Osteoblast (primary cell): ENCODE results near the gene FABP3. TPM values are rescaled to one million over a fixed set of nuclear protein-coding genes. Genes with fewer than 3 reads are reported as not detected.

Source experiments
- DNase-seq: peaks from one replicate; pipeline ENCODE4 v3.0.0; 2011; ENCODE audit warnings: low spot score, mixed read lengths; ENCODE audit not compliant: insufficient read length; ENCODE audit errors: missing footprints
- H2AFZ ChIP-seq: 2 replicates; pipeline ENCODE4 v1.6.0; 2011; ENCODE audit warnings: mild to moderate bottlenecking, low read length
- H3K27ac ChIP-seq: 2 replicates; pipeline ENCODE4 v1.5.1; 2011; ENCODE audit warnings: mild to moderate bottlenecking, low read depth, low read length, moderate library complexity
- H3K27me3 ChIP-seq: 2 replicates; pipeline ENCODE4 v1.6.0; 2012; ENCODE audit warnings: mild to moderate bottlenecking, control low read depth, inconsistent platforms, low read length, moderate library complexity; ENCODE audit not compliant: insufficient read depth
- H3K36me3 ChIP-seq: 2 replicates; pipeline ENCODE4 v1.5.1; 2011; ENCODE audit warnings: mild to moderate bottlenecking, low read length, control low read depth, moderate library complexity; ENCODE audit not compliant: insufficient read depth
- H3K4me1 ChIP-seq: 2 replicates; pipeline ENCODE4 v1.5.1; 2011; ENCODE audit warnings: mild to moderate bottlenecking, low read length, control low read depth, moderate library complexity; ENCODE audit not compliant: insufficient read depth
- H3K4me2 ChIP-seq: 2 replicates; pipeline ENCODE4 v1.6.0; 2011; ENCODE audit warnings: mild to moderate bottlenecking, low read length; ENCODE audit not compliant: insufficient read depth
- H3K4me3 ChIP-seq: fragments of 200-600 bp; sonication (generic); 3 replicates; pipeline ENCODE4 v1.5.1; 2012; ENCODE audit warnings: mild to moderate bottlenecking, low read length, inconsistent platforms; ENCODE audit not compliant: insufficient read depth
- H3K79me2 ChIP-seq: 2 replicates; pipeline ENCODE4 v1.6.0; 2012; ENCODE audit warnings: mild to moderate bottlenecking, low read length, control low read depth, inconsistent platforms; ENCODE audit not compliant: insufficient read depth
- H3K9me3 ChIP-seq: 2 replicates; pipeline ENCODE4 v1.5.1; 2011; ENCODE audit warnings: low read depth, low read length, control low read depth
- H4K20me1 ChIP-seq: 2 replicates; pipeline ENCODE4 v1.6.0; 2012; ENCODE audit warnings: mild to moderate bottlenecking, low read length, control low read depth; ENCODE audit not compliant: insufficient read depth
- CTCF ChIP-seq: IDR thresholded peaks from 2 replicates; pipeline ENCODE4 v1.5.1; 2011; ENCODE audit warnings: mild to moderate bottlenecking, low read depth, low read length, moderate library complexity; ENCODE audit errors: extremely low read depth
- total RNA-seq: library from RNA; depleted of rRNA; stranded (reverse); fragments of >200 nt; gene quantifications from 2 replicates; pipeline ENCODE4 v1.2.3, GENCODE V29; 2012

Gene FABP3
- total RNA-seq, 1 donor: 28.6 TPM

- Histone ChIP-seq H3K27ac (no peak overlapping the region), H3K9me3 (no peaks in the 10 kb centered on the region), H3K4me2 (no peak overlapping the region), H3K4me1 (no peaks in the 10 kb centered on the region), H3K27me3 (no peaks in the 10 kb centered on the region), H2AFZ (no peak overlapping the region), H3K36me3 (peaks cover 38% of the 10 kb centered on the region), H4K20me1 (peaks cover 3% of the 10 kb centered on the region), H3K4me3 (no peak overlapping the region), H3K79me2 (no peaks in the 10 kb centered on the region)
- DNase-seq: no peak
- no peak for TF ChIP-seq CTCF
Observed at GRCh38 chr1:31364561-31365250, 8.2 kb downstream of the FABP3 start.

GRCh38 chr1:31362032-31362431 lies 10.8 kb downstream of the FABP3 start:
- Histone ChIP-seq H2AFZ (no peak overlapping the region), H3K4me2 (no peak overlapping the region), H4K20me1 (peaks cover 3% of the 10 kb centered on the region), H3K79me2 (no peaks in the 10 kb centered on the region), H3K4me3 (no peak overlapping the region), H3K9me3 (no peaks in the 10 kb centered on the region), H3K36me3 (peaks cover 30% of the 10 kb centered on the region), H3K27me3 (no peaks in the 10 kb centered on the region), H3K4me1 (no peaks in the 10 kb centered on the region), H3K27ac (no peak overlapping the region)
- no peak for DNase-seq
- TF ChIP-seq CTCF: no peak

- H4K20me1 ChIP-seq: peaks cover 3% of the 10 kb centered on the region
- no peak overlapping the region for H3K4me3 ChIP-seq
- H2AFZ ChIP-seq: no peak overlapping the region
- no peaks in the 10 kb centered on the region for H3K9me3 ChIP-seq
- DNase-seq: no peak
- H3K27ac ChIP-seq: no peak overlapping the region
- no peaks in the 10 kb centered on the region for H3K4me1 ChIP-seq
- H3K27me3 ChIP-seq: no peaks in the 10 kb centered on the region
- peaks cover 28% of the 10 kb centered on the region for H3K36me3 ChIP-seq
- no peaks in the 10 kb centered on the region for H3K79me2 ChIP-seq
- no peak overlapping the region for H3K4me2 ChIP-seq
- TF ChIP-seq CTCF: no peak
Observed at GRCh38 chr1:31361607-31362006, 11.3 kb downstream of the FABP3 start.

GRCh38 chr1:31356427-31356826 lies 16.4 kb downstream of the FABP3 start:
- Histone ChIP-seq H3K27me3 (no peaks in the 10 kb centered on the region), H3K79me2 (no peaks in the 10 kb centered on the region), H4K20me1 (no peaks in the 10 kb centered on the region), H3K9me3 (no peaks in the 10 kb centered on the region), H3K4me1 (no peaks in the 10 kb centered on the region), H3K4me3 (no peak overlapping the region), H3K4me2 (no peak overlapping the region), H2AFZ (no peak overlapping the region), H3K27ac (no peak overlapping the region), H3K36me3 (peaks cover 20% of the 10 kb centered on the region)
- no peak for TF ChIP-seq CTCF
- no peak for DNase-seq
